Thyroid gland (tissue), 4 donors: ENCODE data around the gene ADCYAP1R1. TPM values are rescaled to one million over a fixed set of nuclear protein-coding genes. Genes with fewer than 3 reads are reported as not detected.

Experiments used
- DNase-seq, 2 donors: peaks; one replicate each; pipeline ENCODE4 v3.0.0-alpha.2; 2019
- H3K27ac ChIP-seq, 3 donors: fragments of 200-600 bp; sonication (generic); 1 replicate in 2 of 3; 2 replicates in 1 of 3; pipeline ENCODE4 v1.5.1; 2016 to 2019; ENCODE audit warnings: mild to moderate bottlenecking in 1 of 3, moderate library complexity in 1 of 3
- H3K27me3 ChIP-seq: fragments of 200-600 bp; sonication (generic); one replicate; pipeline ENCODE4 v1.5.1; 2019
- H3K36me3 ChIP-seq, 2 donors: fragments of 200-600 bp; sonication (generic); one replicate each; pipeline ENCODE4 v1.5.1; 2016 to 2019
- H3K4me1 ChIP-seq, 2 donors: fragments of 200-600 bp; sonication (generic); one replicate each; pipeline ENCODE4 v1.5.1; 2017 to 2019
- H3K4me3 ChIP-seq, 3 donors: fragments of 200-600 bp; sonication (generic); replicated peaks in 1 of 3; 1 replicate in 2 of 3; 2 replicates in 1 of 3; pipeline ENCODE4 v1.5.1; 2016; ENCODE audit warnings: mild to moderate bottlenecking in 1 of 3
- H3K9me3 ChIP-seq: fragments of 200-600 bp; sonication (generic); one replicate; pipeline ENCODE4 v1.5.1; 2017
- POLR2A ChIP-seq, 2 donors: fragments of 450-650 bp; IDR thresholded peaks; one replicate each; pipeline ENCODE4 v1.6.1; 2017; ENCODE audit warnings: antibody characterized with exemption in 2 of 2, mild to moderate bottlenecking in 2 of 2, moderate library complexity in 1 of 2
- WGBS, 2 donors: methylation state at CpG; one replicate each; pipeline ENCODE4 v1.1.5; 2017; 5-methylcytosine and 5-hydroxymethylcytosine counted together
- intact Hi-C: fragments of 100-400 bp; cut with DNase I; formaldehyde crosslinking; loops from one replicate; pipeline ENCODE4 v1.15.1; 2023
- total RNA-seq, 4 donors: library from RNA; depleted of rRNA; stranded (reverse); fragments of >200 nt; gene quantifications; one replicate each; pipeline ENCODE4 v1.2.3, GENCODE V29; 2016
- TF ChIP-seq, protein P1 (sequence below), 6 experiments: fragments of 200-600 bp in 3 of 6; fragments of 450-650 bp in 3 of 6; sonication (generic) in 3 of 6; IDR thresholded peaks; one replicate each; pipeline ENCODE4 v1.5.1; 2016 to 2019; ENCODE audit warnings: antibody characterized with exemption in 6 of 6, mild to moderate bottlenecking in 2 of 6, inconsistent platforms in 1 of 6, moderate library complexity in 1 of 6

The ADCYAP1R1 gene
- total RNA-seq, 4 donors from 2014 or later = 0.27 to 4.6 (median 2.5) TPM

GRCh38 chr7:31078363-31078990 lies 26.4 kb downstream of the ADCYAP1R1 start:
- no peak for TF ChIP-seq POLR2A (IDR thresholded peaks at IDR 0.05)
- TF ChIP-seq, protein P1, sequence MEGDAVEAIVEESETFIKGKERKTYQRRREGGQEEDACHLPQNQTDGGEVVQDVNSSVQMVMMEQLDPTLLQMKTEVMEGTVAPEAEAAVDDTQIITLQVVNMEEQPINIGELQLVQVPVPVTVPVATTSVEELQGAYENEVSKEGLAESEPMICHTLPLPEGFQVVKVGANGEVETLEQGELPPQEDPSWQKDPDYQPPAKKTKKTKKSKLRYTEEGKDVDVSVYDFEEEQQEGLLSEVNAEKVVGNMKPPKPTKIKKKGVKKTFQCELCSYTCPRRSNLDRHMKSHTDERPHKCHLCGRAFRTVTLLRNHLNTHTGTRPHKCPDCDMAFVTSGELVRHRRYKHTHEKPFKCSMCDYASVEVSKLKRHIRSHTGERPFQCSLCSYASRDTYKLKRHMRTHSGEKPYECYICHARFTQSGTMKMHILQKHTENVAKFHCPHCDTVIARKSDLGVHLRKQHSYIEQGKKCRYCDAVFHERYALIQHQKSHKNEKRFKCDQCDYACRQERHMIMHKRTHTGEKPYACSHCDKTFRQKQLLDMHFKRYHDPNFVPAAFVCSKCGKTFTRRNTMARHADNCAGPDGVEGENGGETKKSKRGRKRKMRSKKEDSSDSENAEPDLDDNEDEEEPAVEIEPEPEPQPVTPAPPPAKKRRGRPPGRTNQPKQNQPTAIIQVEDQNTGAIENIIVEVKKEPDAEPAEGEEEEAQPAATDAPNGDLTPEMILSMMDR (IDR thresholded peaks at IDR 0.05) = no peak
- intact Hi-C loops = no loop called here
- 91 to 95% methylated on average over 19 to 24 of the region's 24 CpGs for WGBS, 2 donors
- peaks cover 10 to 12% of the 10 kb centered on the region in 2 donors for H3K4me1 ChIP-seq
- no peak for DNase-seq
- H3K27me3 ChIP-seq = no peaks in the 10 kb centered on the region
- H3K4me3 ChIP-seq = no peak overlapping the region
- H3K36me3 ChIP-seq = no peaks in the 10 kb centered on the region
- no peaks in the 10 kb centered on the region for H3K9me3 ChIP-seq
- H3K27ac ChIP-seq = no peak overlapping the region

GRCh38 chr7:31079126-31079823 lies 27.2 kb downstream of the ADCYAP1R1 start:
- intact Hi-C loops = no loop called here
- no peak overlapping the region for H3K4me3 ChIP-seq
- no peak for DNase-seq
- no peaks in the 10 kb centered on the region for H3K36me3 ChIP-seq
- TF ChIP-seq, protein P1 (IDR thresholded peaks at IDR 0.05) = no peak
- no peaks in the 10 kb centered on the region for H3K9me3 ChIP-seq
- peaks cover 10 to 12% of the 10 kb centered on the region in 2 donors for H3K4me1 ChIP-seq
- H3K27ac ChIP-seq = no peak overlapping the region
- WGBS, 2 donors = 69 to 72% methylated on average over 9 to 11 of the region's 11 CpGs
- H3K27me3 ChIP-seq = no peaks in the 10 kb centered on the region

- WGBS, 2 donors = 62 to 73% methylated on average over 6 of the region's 6 CpGs
- no peak for DNase-seq
- no peak for TF ChIP-seq POLR2A (IDR thresholded peaks at IDR 0.05)
- TF ChIP-seq, protein P1 (IDR thresholded peaks at IDR 0.05) = no peak
Observed at GRCh38 chr7:31079824-31080511, 27.9 kb downstream of the ADCYAP1R1 start.

DNA sequence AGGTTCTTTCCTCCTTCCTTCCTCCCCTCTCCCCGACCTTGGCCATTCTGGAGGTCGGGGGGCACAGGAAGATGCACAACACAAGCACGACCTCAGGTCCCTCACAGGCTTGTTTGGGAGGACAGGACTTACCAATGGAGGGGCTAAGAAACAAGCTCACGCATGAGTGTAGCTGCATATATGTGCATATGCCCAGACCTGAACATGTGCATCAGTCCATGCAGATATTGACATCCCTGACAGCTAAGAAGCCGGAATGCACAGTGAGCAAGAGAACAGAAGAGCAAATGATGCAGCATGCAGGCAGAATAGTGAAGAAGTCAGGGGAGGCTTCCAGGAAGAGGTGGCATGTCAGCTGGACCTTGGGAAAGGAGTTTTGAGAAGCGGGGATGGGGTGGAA lies 28.7 kb downstream of the ADCYAP1R1 start:
- TF ChIP-seq, protein P1 (IDR thresholded peaks at IDR 0.05) = no peak
- TF ChIP-seq POLR2A (IDR thresholded peaks at IDR 0.05) = no peak
- DNase-seq = no peak
- intact Hi-C loops = no loop called here
- WGBS, 2 donors = 69 to 75% methylated on average over 6 of the region's 6 CpGs
- Histone ChIP-seq H3K9me3 (no peaks in the 10 kb centered on the region), H3K27ac (no peak overlapping the region), H3K4me1 (peaks cover 10 to 12% of the 10 kb centered on the region in 2 donors), H3K36me3 (no peaks in the 10 kb centered on the region), H3K4me3 (no peak overlapping the region), H3K27me3 (no peaks in the 10 kb centered on the region)

More at GRCh38 chr7:31079824-31080511, 27.9 kb downstream of the ADCYAP1R1 start:
- H3K36me3 ChIP-seq = no peaks in the 10 kb centered on the region
- H3K27ac ChIP-seq = no peak overlapping the region
- intact Hi-C loops = no loop called here
- no peaks in the 10 kb centered on the region for H3K9me3 ChIP-seq
- H3K4me1 ChIP-seq = peaks cover 10 to 12% of the 10 kb centered on the region in 2 donors
- H3K4me3 ChIP-seq = no peak overlapping the region
- H3K27me3 ChIP-seq = no peaks in the 10 kb centered on the region
